ENCODE data around the gene PLEK2. TPM values are rescaled to one million over a fixed set of nuclear protein-coding genes. Genes with fewer than 3 reads are reported as not detected.
"Not testable (repeated sequence)": the region's sequence is repeated elsewhere in the genome, so short reads cannot be mapped to it uniquely, and the experiment has no call there.

Gene PLEK2
- total RNA-seq, 1 experiment from 2014 or later = not detected

- DNase-seq (ENCODE audit: low read depth) = no peak
Measured at GRCh38 chr14:67429510-67430205, 17.7 kb upstream of the PLEK2 start.

- peak; percentile 54 for DNase-seq (ENCODE audit: low read depth)
Measured at GRCh38 chr14:67428501-67429031, 16.6 kb upstream of the PLEK2 start.

- DNase-seq (ENCODE audit: low read depth) = peak; percentile 83
Measured at GRCh38 chr14:67426983-67427606, 15.1 kb upstream of the PLEK2 start.

- DNase-seq (ENCODE audit: low read depth) = no peak
Measured at GRCh38 chr14:67426161-67426560, 14.2 kb upstream of the PLEK2 start.

GRCh38 chr14:67425608-67426007 lies 13.6 kb upstream of the PLEK2 start:
- no peak for DNase-seq (ENCODE audit: low read depth)

GRCh38 chr14:67424539-67424938 lies 12.6 kb upstream of the PLEK2 start:
- no peak for DNase-seq (ENCODE audit: low read depth)

- no peak for DNase-seq (ENCODE audit: low read depth)
Measured at GRCh38 chr14:67423424-67423823, 11.5 kb upstream of the PLEK2 start.

- DNase-seq (ENCODE audit: low read depth) = no peak
Measured at GRCh38 chr14:67421356-67422224, 9.6 kb upstream of the PLEK2 start.

- DNase-seq (ENCODE audit: low read depth) = no peak
Measured at GRCh38 chr14:67420102-67420739, 8.3 kb upstream of the PLEK2 start.

GRCh38 chr14:67418401-67419191 lies 6.6 kb upstream of the PLEK2 start:
- DNase-seq (ENCODE audit: low read depth) = peak; percentile 38

- DNase-seq (ENCODE audit: low read depth) = no peak
Measured at GRCh38 chr14:67417633-67418032, 5.7 kb upstream of the PLEK2 start.

GRCh38 chr14:67416810-67417209 lies 4.8 kb upstream of the PLEK2 start:
- DNase-seq (ENCODE audit: low read depth) = no peak

GRCh38 chr14:67416085-67416484 lies 4.1 kb upstream of the PLEK2 start:
- no peak for DNase-seq (ENCODE audit: low read depth)

- not testable (repeated sequence) for DNase-seq (ENCODE audit: low read depth)
Measured at GRCh38 chr14:67415610-67416009, 3.6 kb upstream of the PLEK2 start.

- DNase-seq (ENCODE audit: low read depth) = peak; percentile 91
Measured at GRCh38 chr14:67413806-67414769, 2.1 kb upstream of the PLEK2 start.

- no peak for DNase-seq (ENCODE audit: low read depth)
Measured at GRCh38 chr14:67411370-67411769, 595 bp downstream of the PLEK2 start.

- DNase-seq (ENCODE audit: low read depth) = no peak
Measured at GRCh38 chr14:67410313-67410712, 1.7 kb downstream of the PLEK2 start.

GRCh38 chr14:67409461-67409860 lies 2.5 kb downstream of the PLEK2 start:
- no peak for DNase-seq (ENCODE audit: low read depth)

GRCh38 chr14:67408122-67408801 lies 3.7 kb downstream of the PLEK2 start:
- DNase-seq (ENCODE audit: low read depth) = not testable (repeated sequence)
